HEK293T (cell line): Measurements from ENCODE around the gene RNF40.

Experiments used
- ARNT ChIP-seq: fragments of 450-650 bp; IDR thresholded peaks from 2 replicates; pipeline ENCODE4 v1.6.1; 2017; ENCODE audit warnings: mild to moderate bottlenecking
- BHLHE40 ChIP-seq: fragments of 450-650 bp; IDR thresholded peaks from 2 replicates; pipeline ENCODE4 v1.6.1; 2016; ENCODE audit warnings: mild to moderate bottlenecking, moderate library complexity, borderline replicate concordance
- FOXK2 ChIP-seq: fragments of 450-650 bp; IDR thresholded peaks from 2 replicates; pipeline ENCODE4 v1.6.1; 2016; ENCODE audit warnings: mild to moderate bottlenecking
- FOXM1 ChIP-seq: fragments of 450-650 bp; IDR thresholded peaks from 2 replicates; pipeline ENCODE4 v1.6.1; 2017; ENCODE audit warnings: mild to moderate bottlenecking, borderline replicate concordance
- L3MBTL2 ChIP-seq: fragments of 450-650 bp; conservative IDR thresholded peaks from 2 replicates; pipeline ENCODE4 v1.6.1; 2016; ENCODE audit warnings: mild to moderate bottlenecking
- SP1 ChIP-seq: fragments of 450-650 bp; IDR thresholded peaks from 2 replicates; pipeline ENCODE4 v1.6.1; 2017
- SUZ12 ChIP-seq: fragments of 450-650 bp; IDR thresholded peaks from 2 replicates; pipeline ENCODE4 v1.6.1; 2016; ENCODE audit warnings: mild to moderate bottlenecking

DNA sequence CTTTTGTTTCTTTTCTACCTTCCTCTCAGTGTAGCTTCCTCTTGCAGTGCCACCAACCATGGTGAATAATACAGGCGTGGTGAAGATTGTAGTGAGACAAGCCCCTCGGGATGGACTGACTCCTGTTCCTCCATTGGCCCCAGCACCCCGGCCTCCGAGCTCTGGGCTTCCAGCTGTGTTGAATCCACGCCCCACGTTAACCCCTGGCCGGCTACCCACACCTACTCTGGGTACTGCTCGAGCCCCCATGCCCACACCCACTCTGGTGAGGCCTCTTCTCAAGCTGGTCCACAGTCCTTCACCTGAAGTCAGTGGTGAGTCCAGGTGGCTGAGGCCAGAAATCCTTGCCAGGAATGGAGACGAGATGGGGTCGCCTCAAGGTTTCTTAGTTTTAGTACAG is 39.2 kb upstream of the RNF40 start:
- TF ChIP-seq BHLHE40 (no peak), L3MBTL2 (no peak), FOXM1 (no peak), SP1 (no peak), SUZ12 (no peak), FOXK2 (no peak), ARNT (no peak)
